GM18861 (cell line): ENCODE results near the gene CDH23.

ENCODE experiments used
- ATAC-seq: cut with Tn5 transposase; IDR thresholded peaks from one replicate; pipeline ENCODE4 v1.9.1; 2021; ENCODE audit not compliant: unreplicated experiment

Gene CDH23

GRCh38 chr10:71761541-71762113 is 364.9 kb downstream of the CDH23 start:
- ATAC-seq: no peak

- ATAC-seq: no peak
These were observed 365.6 kb downstream of the CDH23 start for GRCh38 chr10:71762324-71762723.

- ATAC-seq: no peak
These were observed 366.8 kb downstream of the CDH23 start for GRCh38 chr10:71763352-71764127.

- ATAC-seq: no peak
These were observed 368.6 kb downstream of the CDH23 start for GRCh38 chr10:71765176-71765904.

GRCh38 chr10:71765906-71766716 is 369.4 kb downstream of the CDH23 start:
- ATAC-seq: no peak

GRCh38 chr10:71766717-71767419 is 370.1 kb downstream of the CDH23 start:
- peak; percentile 23 for ATAC-seq

GRCh38 chr10:71767420-71768035 is 370.8 kb downstream of the CDH23 start:
- no peak for ATAC-seq

GRCh38 chr10:71769279-71769823 is 372.6 kb downstream of the CDH23 start:
- peak; percentile 16 for ATAC-seq

- no peak for ATAC-seq
These were observed 373.5 kb downstream of the CDH23 start for GRCh38 chr10:71770255-71770654.

- no peak for ATAC-seq
These were observed 374.1 kb downstream of the CDH23 start for GRCh38 chr10:71770789-71771188.

- no peak for ATAC-seq
These were observed 374.5 kb downstream of the CDH23 start for GRCh38 chr10:71771204-71771603.

GRCh38 chr10:71771821-71772617 is 375.3 kb downstream of the CDH23 start:
- no peak for ATAC-seq

GRCh38 chr10:71772832-71773220 is 376.1 kb downstream of the CDH23 start:
- ATAC-seq: no peak

GRCh38 chr10:71773221-71773971 is 376.7 kb downstream of the CDH23 start, which contains the start of gene VSIR:
Gene VSIR (minus strand): TSS chr10:71773520. CDS start chr10:71773439, 81 bp downstream.
- peak; percentile 33 for ATAC-seq

- ATAC-seq: no peak
These were observed 378.4 kb downstream of the CDH23 start for GRCh38 chr10:71774916-71775702.

GRCh38 chr10:71776481-71776925 is 379.8 kb downstream of the CDH23 start:
- ATAC-seq: no peak

GRCh38 chr10:71777213-71777985 is 380.7 kb downstream of the CDH23 start:
- no peak for ATAC-seq
